A673 (cell line): ENCODE measurements around the gene CDYL. TPM values are rescaled to one million over a fixed set of nuclear protein-coding genes. Genes with fewer than 3 reads are reported as not detected.

Experiments
- BruUV-seq: library from RNA; stranded (reverse); fragments of 400-500 nt; replicated peaks from 2 replicates; lab custom pipeline; 2021; lab: Mats Ljungman, UMichigan
- CTCF ChIA-PET: fragments of 300-600 bp; sonication (Branson Sonifier 250); formaldehyde crosslinking; loops from one replicate; lab custom pipeline; 2022; ENCODE audit warnings: antibody characterized with exemption; lab: Charles Lee
- POLR2A ChIA-PET: fragments of 300-600 bp; sonication (Branson Sonifier 250); formaldehyde crosslinking; loops from one replicate; lab custom pipeline; 2022; ENCODE audit warnings: antibody characterized with exemption; ENCODE audit not compliant: low non-redundant PET; lab: Charles Lee
- DNase-seq: peaks from one replicate; pipeline ENCODE4 v3.0.0-alpha.2; 2015; ENCODE audit warnings: low spot score
- H3K27ac ChIP-seq: fragments of 200-600 bp; sonication (generic); 2 replicates; pipeline ENCODE4 v1.5.1; 2016; ENCODE audit warnings: mixed run types, low read depth, mild to moderate bottlenecking, mixed read lengths, antibody characterized with exemption, low read length; ENCODE audit not compliant: poor library complexity, severe bottlenecking
- H3K27me3 ChIP-seq: fragments of 200-600 bp; sonication (generic); replicated peaks from 2 replicates; pipeline ENCODE4 v1.6.1; 2017; ENCODE audit warnings: mixed run types, low read depth, mild to moderate bottlenecking, mixed read lengths, antibody characterized with exemption, low read length; ENCODE audit not compliant: insufficient read depth, poor library complexity
- H3K36me3 ChIP-seq: fragments of 200-600 bp; sonication (generic); 2 replicates; pipeline ENCODE4 v1.6.1; 2016; ENCODE audit warnings: mixed run types, mild to moderate bottlenecking, mixed read lengths, antibody characterized with exemption, low read length; ENCODE audit not compliant: insufficient read depth, poor library complexity, severe bottlenecking
- H3K4me1 ChIP-seq: fragments of 200-600 bp; sonication (generic); 2 replicates; pipeline ENCODE4 v1.6.1; 2017; ENCODE audit warnings: mixed run types, mild to moderate bottlenecking, mixed read lengths, antibody characterized with exemption, low read length; ENCODE audit not compliant: insufficient read depth, poor library complexity, severe bottlenecking
- H3K4me3 ChIP-seq: fragments of 200-600 bp; sonication (generic); 2 replicates; pipeline ENCODE4 v1.5.1; 2016; ENCODE audit warnings: low read depth, mixed run types, mild to moderate bottlenecking, mixed read lengths, low read length; ENCODE audit not compliant: poor library complexity, severe bottlenecking
- H3K9me3 ChIP-seq: fragments of 200-600 bp; sonication (generic); 2 replicates; pipeline ENCODE4 v1.6.1; 2016; ENCODE audit warnings: mixed run types, low read depth, mild to moderate bottlenecking, mixed read lengths, antibody characterized with exemption, low read length; ENCODE audit not compliant: poor library complexity, severe bottlenecking
- EZH2 ChIP-seq: fragments of 200-600 bp; sonication (generic); IDR thresholded peaks from 2 replicates; pipeline ENCODE4 v1.6.1; 2017; ENCODE audit warnings: borderline replicate concordance, low read depth, mild to moderate bottlenecking, mixed read lengths, antibody characterized with exemption, low read length; ENCODE audit not compliant: poor library complexity, severe bottlenecking
- intact Hi-C: fragments of 100-400 bp; cut with micrococcal nuclease; formaldehyde crosslinking; loops from one replicate; pipeline ENCODE4 v1.10.0; 2022; ENCODE audit not compliant: unreplicated experiment
- total RNA-seq: library from RNA; stranded (reverse); gene quantifications from 2 replicates; pipeline ENCODE4 v1.2.3, GENCODE V29; 2021
- TF ChIP-seq, protein P1 (sequence below): fragments of 300-800, 200-600 bp; sonication (generic); conservative IDR thresholded peaks from 2 replicates; pipeline ENCODE4 v1.5.1; 2017; ENCODE audit warnings: low read depth, mild to moderate bottlenecking, antibody characterized with exemption, low read length, moderate library complexity, mixed read lengths

Gene CDYL
- total RNA-seq, 1 experiment from 2014 or later: 57.6 TPM

DNA sequence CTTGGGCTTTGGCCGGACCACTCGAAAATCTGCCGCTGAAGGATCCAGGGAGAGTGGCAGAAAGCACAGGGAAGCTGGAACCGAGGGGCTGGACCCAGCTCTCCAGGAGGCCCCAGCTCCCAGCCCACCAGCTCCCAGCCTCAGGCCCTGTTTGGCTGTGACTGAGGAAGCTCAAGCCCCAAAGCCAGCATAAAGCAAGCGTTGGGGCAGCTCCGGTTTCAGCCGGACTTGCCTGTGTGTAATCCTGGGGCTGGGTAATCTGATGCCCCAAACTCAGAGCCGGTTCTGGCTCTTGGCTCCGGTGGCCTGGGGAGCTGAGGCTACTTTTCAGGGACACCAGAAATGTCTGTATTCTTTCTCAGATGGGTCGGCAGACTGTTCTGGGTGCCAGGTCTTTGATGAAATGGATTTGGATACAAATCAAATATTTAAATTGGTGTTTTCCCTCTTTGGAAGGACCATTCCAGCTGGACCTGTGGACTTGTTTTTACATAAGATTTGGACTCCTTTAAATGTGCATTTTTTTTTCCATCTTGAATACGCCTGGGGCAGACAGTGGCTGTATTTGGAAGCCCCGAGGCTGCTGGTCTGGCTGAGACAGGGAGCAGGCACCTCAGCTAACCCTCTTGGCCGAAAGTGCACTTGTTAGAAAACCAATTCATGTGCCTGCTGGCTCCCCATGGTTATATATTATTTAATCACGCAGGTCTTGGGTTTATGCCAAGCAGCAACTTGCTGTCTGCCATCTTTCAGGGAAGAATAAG, 198.0 kb downstream of the CDYL start:
- no peaks in the 10 kb centered on the region for H3K36me3 ChIP-seq
- intact Hi-C loops: no loop called here
- H3K27me3 ChIP-seq: no peaks in the 10 kb centered on the region
- H3K4me1 ChIP-seq: peaks cover 12% of the 10 kb centered on the region
- POLR2A ChIA-PET: no interaction called here
- peak; percentile 59 for DNase-seq
- H3K27ac ChIP-seq: no peak overlapping the region
- peaks cover 6% of the 10 kb centered on the region for H3K9me3 ChIP-seq
- CTCF ChIA-PET: interaction anchor here (0.7 kb wide), 1 partner anchor 1431 kb away, joined by 3 read pairs; no protein-coding TSS in a partner anchor
- no peak overlapping the region for H3K4me3 ChIP-seq
- no TSS peak for BruUV-seq
- TF ChIP-seq, protein P1, sequence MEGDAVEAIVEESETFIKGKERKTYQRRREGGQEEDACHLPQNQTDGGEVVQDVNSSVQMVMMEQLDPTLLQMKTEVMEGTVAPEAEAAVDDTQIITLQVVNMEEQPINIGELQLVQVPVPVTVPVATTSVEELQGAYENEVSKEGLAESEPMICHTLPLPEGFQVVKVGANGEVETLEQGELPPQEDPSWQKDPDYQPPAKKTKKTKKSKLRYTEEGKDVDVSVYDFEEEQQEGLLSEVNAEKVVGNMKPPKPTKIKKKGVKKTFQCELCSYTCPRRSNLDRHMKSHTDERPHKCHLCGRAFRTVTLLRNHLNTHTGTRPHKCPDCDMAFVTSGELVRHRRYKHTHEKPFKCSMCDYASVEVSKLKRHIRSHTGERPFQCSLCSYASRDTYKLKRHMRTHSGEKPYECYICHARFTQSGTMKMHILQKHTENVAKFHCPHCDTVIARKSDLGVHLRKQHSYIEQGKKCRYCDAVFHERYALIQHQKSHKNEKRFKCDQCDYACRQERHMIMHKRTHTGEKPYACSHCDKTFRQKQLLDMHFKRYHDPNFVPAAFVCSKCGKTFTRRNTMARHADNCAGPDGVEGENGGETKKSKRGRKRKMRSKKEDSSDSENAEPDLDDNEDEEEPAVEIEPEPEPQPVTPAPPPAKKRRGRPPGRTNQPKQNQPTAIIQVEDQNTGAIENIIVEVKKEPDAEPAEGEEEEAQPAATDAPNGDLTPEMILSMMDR: no peak
- no peak for TF ChIP-seq EZH2

- CTCF ChIA-PET: no interaction called here
- intact Hi-C loops: no loop called here
- POLR2A ChIA-PET: no interaction called here
- no TSS peak for BruUV-seq
- Histone ChIP-seq H3K4me1 (peaks cover 12% of the 10 kb centered on the region), H3K27me3 (no peaks in the 10 kb centered on the region), H3K9me3 (peaks cover 6% of the 10 kb centered on the region), H3K27ac (no peak overlapping the region), H3K4me3 (no peak overlapping the region), H3K36me3 (no peaks in the 10 kb centered on the region)
- no peak for DNase-seq
- TF ChIP-seq, protein P1: no peak
- TF ChIP-seq EZH2: no peak
Observed at GRCh38 chr6:4974962-4975361, 198.8 kb downstream of the CDYL start.

- no peak for DNase-seq
- TF ChIP-seq, protein P1: no peak
- no peak for TF ChIP-seq EZH2
- CTCF ChIA-PET: no interaction called here
- Histone ChIP-seq H3K27me3 (no peaks in the 10 kb centered on the region), H3K4me3 (no peak overlapping the region), H3K36me3 (no peaks in the 10 kb centered on the region), H3K27ac (no peak overlapping the region), H3K4me1 (peaks cover 12% of the 10 kb centered on the region), H3K9me3 (peaks cover 6% of the 10 kb centered on the region)
- POLR2A ChIA-PET: no interaction called here
- BruUV-seq: no TSS peak
- intact Hi-C loops: no loop called here
Observed at GRCh38 chr6:4975506-4975905, 199.3 kb downstream of the CDYL start.
